Progenitor cell of endocrine pancreas (in vitro differentiated cells): Measurements from ENCODE around the gene RANBP9. TPM values are rescaled to one million over a fixed set of nuclear protein-coding genes. Genes with fewer than 3 reads are reported as not detected.

Source experiments
- DNase-seq: peaks from one replicate; pipeline ENCODE4 v3.0.0; 2021; ENCODE audit warnings: low spot score; ENCODE audit not compliant: unreplicated experiment
- H3K27ac Mint-ChIP-seq: 2 replicates; pipeline ENCODE4 v1.8.0; 2021; ENCODE audit warnings: mild to moderate bottlenecking, moderate library complexity, mixed read lengths
- H3K27me3 Mint-ChIP-seq: 2 replicates; pipeline ENCODE4 v1.8.0; 2021; ENCODE audit warnings: mixed read lengths
- H3K36me3 Mint-ChIP-seq: 2 replicates; pipeline ENCODE4 v1.8.0; 2022; ENCODE audit warnings: mixed read lengths; ENCODE audit not compliant: insufficient read depth
- H3K4me1 Mint-ChIP-seq: 2 replicates; pipeline ENCODE4 v1.8.0; 2021; ENCODE audit warnings: low read depth, mixed read lengths
- H3K4me3 Mint-ChIP-seq: 2 replicates; pipeline ENCODE4 v1.8.0; 2021; ENCODE audit warnings: low read depth, mild to moderate bottlenecking, moderate library complexity, mixed read lengths
- H3K9me3 Mint-ChIP-seq: 2 replicates; pipeline ENCODE4 v1.8.0; 2021; ENCODE audit warnings: low read depth, mixed read lengths
- CTCF ChIP-seq: fragments of 200-600 bp; sonication (generic); IDR thresholded peaks from one replicate; pipeline ENCODE4 v1.5.0; 2021; ENCODE audit warnings: antibody characterized with exemption, mild to moderate bottlenecking; ENCODE audit not compliant: unreplicated experiment
- total RNA-seq: library from RNA; stranded (reverse); gene quantifications from 2 replicates; pipeline ENCODE4 v1.2.1, GENCODE V29; 2021

The RANBP9 gene
- total RNA-seq, 1 donor from 2014 or later = 58.4 TPM

GRCh38 chr6:13586603-13587542 is 124.8 kb downstream of the RANBP9 start:
- Mint-ChIP-seq H3K9me3 (no peaks in the 10 kb centered on the region), H3K27me3 (no peaks in the 10 kb centered on the region), H3K27ac (no peak overlapping the region), H3K4me1 (no peaks in the 10 kb centered on the region), H3K36me3 (peaks cover 10% of the 10 kb centered on the region), H3K4me3 (no peak overlapping the region)
- no peak for DNase-seq
- no peak for TF ChIP-seq CTCF

- H3K4me1 Mint-ChIP-seq = no peaks in the 10 kb centered on the region
- TF ChIP-seq CTCF = no peak
- DNase-seq = no peak
- H3K9me3 Mint-ChIP-seq = peaks cover 6% of the 10 kb centered on the region
- peaks cover 24% of the 10 kb centered on the region for H3K36me3 Mint-ChIP-seq
- no peak overlapping the region for H3K4me3 Mint-ChIP-seq
- no peaks in the 10 kb centered on the region for H3K27me3 Mint-ChIP-seq
- H3K27ac Mint-ChIP-seq = no peak overlapping the region
Measured at GRCh38 chr6:13581700-13582229, 129.9 kb downstream of the RANBP9 start.

- no peak overlapping the region for H3K4me3 Mint-ChIP-seq
- no peak for DNase-seq
- peaks cover 20% of the 10 kb centered on the region for H3K36me3 Mint-ChIP-seq
- no peak overlapping the region for H3K27ac Mint-ChIP-seq
- H3K9me3 Mint-ChIP-seq = peaks cover 6% of the 10 kb centered on the region
- peaks cover 5% of the 10 kb centered on the region for H3K4me1 Mint-ChIP-seq
- no peaks in the 10 kb centered on the region for H3K27me3 Mint-ChIP-seq
- no peak for TF ChIP-seq CTCF
Measured at GRCh38 chr6:13579911-13580310, 131.7 kb downstream of the RANBP9 start.

- Mint-ChIP-seq H3K4me1 (peaks cover 9% of the 10 kb centered on the region), H3K9me3 (peaks cover 6% of the 10 kb centered on the region), H3K27ac (no peak overlapping the region), H3K27me3 (no peaks in the 10 kb centered on the region), H3K36me3 (peaks cover 15% of the 10 kb centered on the region), H3K4me3 (no peak overlapping the region)
- DNase-seq = no peak
- TF ChIP-seq CTCF = no peak
Measured at GRCh38 chr6:13577926-13578325, 133.7 kb downstream of the RANBP9 start.

GRCh38 chr6:13576017-13576416 is 135.6 kb downstream of the RANBP9 start:
- H3K9me3 Mint-ChIP-seq = peaks cover 6% of the 10 kb centered on the region
- DNase-seq = no peak
- no peak for TF ChIP-seq CTCF
- peak overlapping the region; percentile 68 for H3K4me3 Mint-ChIP-seq
- peaks cover 12% of the 10 kb centered on the region for H3K36me3 Mint-ChIP-seq
- no peak overlapping the region for H3K27ac Mint-ChIP-seq
- no peaks in the 10 kb centered on the region for H3K27me3 Mint-ChIP-seq
- peaks cover 9% of the 10 kb centered on the region for H3K4me1 Mint-ChIP-seq
